Cerebellar nuclear complex (tissue), 1 donor: ENCODE data around the gene TUBD1.
A peak's percentile ranks its signal among the peaks of the same experiment; 100 is the strongest.
"Not testable (repeated sequence)": the region's sequence is repeated elsewhere in the genome, so short reads cannot be mapped to it uniquely, and the experiment has no call there.

Experiments
- DNase-seq, 2 experiments: peaks; one replicate each; lab custom pipeline; 2025; lab: John Stamatoyannopoulos, UW

TUBD1 gene, protein sequence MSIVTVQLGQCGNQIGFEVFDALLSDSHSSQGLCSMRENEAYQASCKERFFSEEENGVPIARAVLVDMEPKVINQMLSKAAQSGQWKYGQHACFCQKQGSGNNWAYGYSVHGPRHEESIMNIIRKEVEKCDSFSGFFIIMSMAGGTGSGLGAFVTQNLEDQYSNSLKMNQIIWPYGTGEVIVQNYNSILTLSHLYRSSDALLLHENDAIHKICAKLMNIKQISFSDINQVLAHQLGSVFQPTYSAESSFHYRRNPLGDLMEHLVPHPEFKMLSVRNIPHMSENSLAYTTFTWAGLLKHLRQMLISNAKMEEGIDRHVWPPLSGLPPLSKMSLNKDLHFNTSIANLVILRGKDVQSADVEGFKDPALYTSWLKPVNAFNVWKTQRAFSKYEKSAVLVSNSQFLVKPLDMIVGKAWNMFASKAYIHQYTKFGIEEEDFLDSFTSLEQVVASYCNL

DNA sequence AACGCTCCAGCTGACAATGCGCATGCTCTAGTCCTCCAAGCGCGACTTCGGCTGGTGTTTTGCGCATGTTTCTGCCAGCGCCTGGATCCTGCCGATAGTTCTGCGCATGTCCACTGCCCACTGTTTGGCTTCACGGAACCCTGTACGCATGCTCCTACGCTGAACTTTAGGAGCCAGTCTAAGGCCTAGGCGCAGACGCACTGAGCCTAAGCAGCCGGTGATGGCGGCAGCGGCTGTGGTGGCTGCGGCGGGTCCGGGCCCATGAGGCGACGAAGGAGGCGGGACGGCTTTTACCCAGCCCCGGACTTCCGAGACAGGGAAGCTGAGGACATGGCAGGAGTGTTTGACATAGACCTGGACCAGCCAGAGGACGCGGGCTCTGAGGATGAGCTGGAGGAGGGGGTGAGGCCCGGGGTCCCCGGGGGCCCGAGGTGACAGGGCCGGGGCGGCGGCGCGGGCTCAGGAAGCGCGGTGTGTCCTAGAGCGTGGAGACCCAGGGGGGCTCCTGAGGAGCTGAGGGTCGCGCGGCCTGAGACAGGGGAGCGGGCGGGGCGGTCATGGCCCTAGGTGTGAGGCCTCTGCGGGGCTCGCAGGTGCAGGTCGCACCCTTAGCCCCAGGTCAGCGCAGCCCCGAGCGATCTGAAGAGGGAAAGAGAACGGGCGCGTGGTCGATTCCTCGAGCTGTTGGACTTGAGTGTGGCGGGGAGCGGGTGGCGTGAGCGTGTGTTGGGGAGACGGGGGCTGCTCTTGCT lies at the start of gene TUBD1, which contains the start of gene RPS6KB1:
Gene TUBD1 (minus strand): TSS at position 20 of the 752 bp plus-strand sequence. CDS start 1,941 bp downstream, outside the sequence.
Gene RPS6KB1 (plus strand): TSS at position 198 of the 752 bp plus-strand sequence. CDS start 64 bp downstream, at position 262.
- peak in 1 of 2 experiments; percentile 28 for DNase-seq

DNA sequence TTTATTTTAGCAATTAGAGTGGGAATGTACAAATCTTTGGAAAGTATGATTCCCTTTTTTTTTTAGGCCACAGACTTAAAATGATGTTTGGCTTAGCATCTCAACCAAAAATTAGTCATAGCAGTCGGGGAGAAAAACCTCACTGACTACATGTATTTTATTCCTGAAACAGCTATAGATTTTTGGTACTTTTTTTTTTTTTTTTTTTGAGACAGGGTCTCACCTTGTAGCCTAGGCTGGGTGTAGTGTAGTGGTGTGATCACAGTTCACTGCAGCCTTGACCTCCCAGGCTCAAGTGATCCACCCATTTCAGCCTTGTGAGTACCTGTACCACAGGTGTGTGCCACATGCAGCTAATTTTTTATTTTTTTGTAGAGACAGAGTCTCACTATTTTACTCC lies 48.4 kb upstream of the TUBD1 start:
- DNase-seq: no peak

DNA sequence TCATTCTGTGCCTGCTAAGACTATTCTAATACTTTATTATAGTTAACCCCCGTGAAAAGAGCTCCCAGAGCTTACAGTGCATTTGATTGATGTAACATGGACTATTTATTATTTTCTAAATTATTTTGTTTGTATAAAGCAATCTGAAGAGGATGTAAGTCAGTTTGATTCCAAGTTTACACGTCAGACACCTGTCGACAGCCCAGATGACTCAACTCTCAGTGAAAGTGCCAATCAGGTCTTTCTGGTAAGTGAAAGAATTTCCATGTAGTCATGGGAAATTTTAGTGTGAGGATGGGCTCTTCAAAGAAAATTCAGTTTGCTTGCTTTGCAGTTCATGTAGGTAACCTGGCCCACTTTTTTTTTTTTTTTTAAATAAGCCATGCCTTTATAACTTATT lies 48.0 kb upstream of the TUBD1 start:
- not testable (repeated sequence) for DNase-seq

DNA sequence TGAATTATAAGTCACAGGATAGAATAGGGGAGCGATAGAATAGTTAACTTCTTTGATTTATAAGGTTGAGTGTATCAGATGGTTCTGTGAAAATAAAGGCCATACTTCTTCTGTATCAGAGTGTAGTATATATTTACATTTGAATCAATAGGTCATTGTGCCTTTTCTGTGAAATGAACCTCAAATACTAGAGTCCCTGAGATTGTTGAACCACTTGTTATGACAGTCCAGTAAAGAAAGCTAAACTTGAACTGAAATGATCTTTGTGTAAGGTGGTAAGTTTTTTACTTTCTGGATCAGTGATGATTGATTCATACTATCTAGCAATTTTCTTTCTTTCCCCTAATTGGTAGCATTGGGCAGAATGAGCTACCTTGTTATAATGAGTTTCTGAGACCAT lies 40.6 kb upstream of the TUBD1 start:
- not testable (repeated sequence) for DNase-seq

DNA sequence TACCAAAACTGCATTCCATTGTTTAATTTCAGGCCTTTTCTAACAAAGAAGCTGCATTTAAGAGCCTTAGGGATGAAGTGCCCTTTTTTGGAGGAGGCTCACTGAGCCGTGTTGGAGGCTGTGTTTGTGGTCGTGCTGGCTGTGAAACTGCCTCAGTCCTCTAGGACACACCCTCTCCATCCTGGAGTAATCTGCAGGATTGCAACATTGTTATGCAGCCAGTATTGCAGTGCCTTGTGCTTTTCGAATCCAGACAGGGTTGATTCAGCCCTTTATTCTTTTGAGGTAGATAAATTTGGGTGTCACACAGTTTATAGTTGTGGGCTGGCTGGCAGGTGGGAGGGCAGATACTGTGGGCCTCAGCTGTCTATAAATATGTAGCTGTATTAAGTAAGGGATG lies 38.0 kb upstream of the TUBD1 start:
- DNase-seq: not testable (repeated sequence)

DNA sequence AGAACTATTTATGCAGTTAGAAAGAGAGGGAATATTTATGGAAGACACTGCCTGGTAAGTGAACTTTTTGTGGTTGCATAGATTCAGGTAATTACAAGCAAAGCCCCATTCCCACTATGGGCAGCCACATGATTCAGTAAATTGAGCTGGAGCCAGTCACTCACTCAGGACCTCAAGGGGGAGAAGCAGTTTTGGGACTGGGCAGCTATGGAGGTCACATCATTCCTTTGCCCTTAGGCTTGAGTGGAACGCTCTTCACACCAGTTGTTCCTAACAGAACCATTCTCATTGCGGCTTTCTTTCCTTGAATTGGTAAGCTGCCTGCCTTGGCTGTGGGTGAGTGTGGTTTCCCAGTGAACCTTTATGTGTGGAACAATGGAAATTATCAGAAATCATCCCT lies 37.4 kb upstream of the TUBD1 start:
- not testable (repeated sequence) for DNase-seq

DNA sequence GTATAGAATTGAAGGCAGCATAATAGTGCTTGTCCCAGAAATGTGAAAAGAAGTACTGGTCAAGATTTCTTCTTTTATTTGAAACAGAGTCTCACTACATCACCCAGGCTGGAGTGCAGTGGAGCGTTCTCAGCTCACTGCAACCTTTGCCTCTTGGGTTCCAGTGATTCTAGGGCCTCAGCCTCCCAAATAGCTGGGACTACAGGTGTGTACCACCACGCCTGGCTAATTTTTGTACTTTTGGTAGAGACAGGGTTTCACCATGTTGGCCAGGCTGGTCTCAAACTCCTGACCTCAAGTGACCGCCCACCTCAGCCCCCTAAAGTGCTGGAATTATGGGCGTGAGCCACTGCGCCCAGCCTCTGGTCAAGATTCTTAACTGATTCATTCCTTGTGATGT lies 27.9 kb upstream of the TUBD1 start:
- DNase-seq: not testable (repeated sequence)

DNA sequence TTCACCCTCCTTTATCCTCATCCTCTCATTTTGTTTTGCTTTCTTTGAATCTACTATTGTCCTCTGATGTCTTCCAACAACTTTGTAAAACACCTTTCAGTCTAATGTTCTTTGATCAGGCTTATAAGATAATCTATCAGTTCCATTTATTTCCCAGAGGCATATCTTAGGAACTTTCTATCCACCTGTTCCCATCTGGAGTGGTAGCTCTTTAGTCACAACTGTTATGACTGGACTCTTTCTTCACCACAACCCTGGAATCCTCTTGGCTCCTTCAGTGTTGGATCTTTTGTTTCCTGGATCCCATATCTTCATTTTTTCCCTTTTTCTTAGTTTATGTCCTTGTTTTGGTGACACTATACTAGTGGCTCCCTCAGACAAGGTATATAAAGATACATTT lies 23.7 kb upstream of the TUBD1 start:
- DNase-seq: no peak

DNA sequence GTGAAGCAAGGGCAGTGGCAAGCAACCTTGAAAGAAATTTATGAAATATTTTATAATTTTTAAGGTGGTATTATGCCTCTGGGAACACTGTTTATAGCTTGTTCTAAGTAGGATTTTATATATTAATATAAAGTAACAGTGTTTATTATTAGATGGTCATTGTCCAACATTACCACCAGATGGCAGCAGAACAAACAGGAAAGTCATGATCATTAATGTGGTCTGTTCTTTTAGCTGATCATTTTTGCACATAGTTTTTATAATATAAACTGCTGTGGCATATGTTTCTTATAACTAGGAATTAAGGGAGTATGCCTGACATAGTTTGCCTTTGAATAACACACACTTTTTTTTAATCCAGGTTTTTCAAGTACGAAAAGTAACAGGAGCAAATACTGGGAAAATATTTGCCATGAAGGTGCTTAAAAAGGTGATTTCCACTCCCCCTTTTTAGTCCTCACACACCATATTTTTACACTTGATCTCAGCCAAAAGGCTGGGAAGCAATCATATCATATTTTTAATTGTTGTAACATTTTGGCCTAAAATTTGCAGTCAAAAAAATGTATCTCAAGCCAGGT lies 21.6 kb upstream of the TUBD1 start:
- DNase-seq: peak in 1 of 2 experiments; percentile 29

DNA sequence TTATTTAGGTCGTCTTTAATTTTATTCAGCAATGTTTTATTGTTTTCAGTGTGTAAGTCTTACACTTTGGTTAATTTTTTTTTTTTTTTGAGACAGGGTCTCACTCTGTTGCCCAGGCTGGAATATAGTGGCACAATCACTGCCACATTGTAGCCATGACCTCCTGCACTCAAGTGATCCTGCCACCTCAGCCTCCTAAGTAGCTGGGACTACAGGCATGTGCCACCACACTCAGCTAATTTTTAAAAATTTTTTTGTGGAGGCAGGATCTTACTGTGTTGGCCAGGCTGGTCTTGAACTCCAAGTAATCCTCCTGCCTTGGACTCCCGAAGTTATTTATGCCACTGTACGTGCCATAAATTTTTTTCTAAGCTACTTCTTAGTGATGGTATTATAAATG lies 14.7 kb upstream of the TUBD1 start:
- no peak for DNase-seq

DNA sequence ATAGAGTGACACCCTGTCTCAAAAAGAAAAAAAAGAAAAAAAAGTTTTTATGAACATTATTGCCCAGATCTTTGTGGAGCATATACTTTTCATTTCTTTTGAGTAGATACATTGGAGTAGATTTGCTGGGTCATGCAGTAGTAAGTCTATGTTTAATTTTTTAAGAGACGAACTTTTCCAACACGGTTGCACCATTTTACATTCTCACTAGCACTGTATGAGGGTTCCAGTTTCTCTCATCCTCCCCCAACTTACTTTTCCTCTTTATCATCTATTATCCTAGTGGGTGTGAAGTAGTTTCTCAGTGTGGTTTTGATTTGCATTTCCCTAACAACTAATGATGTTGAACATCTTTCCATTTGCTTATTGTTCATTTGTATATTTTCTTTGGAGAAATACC lies 10.7 kb upstream of the TUBD1 start:
- no peak for DNase-seq

DNA sequence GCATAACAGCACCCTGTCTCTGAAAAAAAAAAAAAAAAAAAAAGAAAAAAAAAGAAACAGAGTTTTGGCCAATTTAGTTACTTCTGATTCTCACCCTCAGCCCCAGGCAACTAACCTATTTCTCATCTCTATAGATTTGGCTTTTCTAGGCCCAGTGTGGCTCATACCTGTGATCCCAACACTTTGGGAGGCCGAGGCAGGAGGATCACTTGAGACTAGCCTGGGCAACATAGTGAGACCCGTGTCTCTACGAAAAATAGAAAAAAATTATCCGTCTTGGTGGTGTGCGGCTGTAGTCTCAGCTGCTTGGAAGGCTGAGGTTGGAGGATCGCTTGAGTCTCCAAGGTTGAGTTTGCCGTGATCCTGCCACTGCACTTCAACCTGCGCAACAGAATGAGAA lies 8.9 kb upstream of the TUBD1 start:
- DNase-seq: no peak

DNA sequence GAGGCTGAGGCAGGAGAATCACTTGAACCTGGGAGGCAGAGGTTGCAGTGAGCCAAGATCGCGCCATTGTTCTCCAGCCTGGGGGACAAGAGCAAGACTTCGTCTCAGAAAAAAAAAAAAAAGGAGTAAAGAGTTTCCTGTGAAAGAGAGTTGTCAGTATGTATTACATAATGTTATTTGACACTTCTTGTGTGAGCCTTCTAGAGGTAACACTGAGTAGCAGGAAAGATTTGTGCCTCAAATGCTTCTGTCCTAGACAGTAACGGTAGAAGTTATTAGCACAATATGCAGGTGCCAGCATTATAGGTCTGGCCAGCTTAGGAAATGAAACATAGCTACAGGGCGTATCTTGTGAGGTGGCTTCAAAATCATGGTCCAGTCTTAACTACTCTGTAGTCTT lies 6.4 kb upstream of the TUBD1 start:
- no peak for DNase-seq

DNA sequence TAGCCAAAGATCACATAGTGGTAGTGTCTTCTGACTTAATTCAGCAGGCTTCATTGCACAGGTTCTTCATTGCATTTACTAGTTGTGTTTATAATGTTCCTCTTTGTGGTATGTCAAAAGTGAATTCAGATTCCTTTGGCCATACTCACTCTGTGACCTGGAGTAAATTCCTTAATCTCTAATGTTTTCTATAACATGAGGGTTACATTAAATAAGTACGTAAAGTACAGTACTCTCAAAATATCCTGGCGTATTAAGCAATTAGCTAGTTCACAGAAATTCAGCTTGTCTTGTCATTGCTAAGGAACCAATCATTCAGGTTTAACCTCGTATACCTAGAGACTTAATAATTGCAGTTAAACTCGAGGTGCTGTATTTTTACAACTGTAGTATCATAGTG lies 4.3 kb upstream of the TUBD1 start:
- DNase-seq: no peak

DNA sequence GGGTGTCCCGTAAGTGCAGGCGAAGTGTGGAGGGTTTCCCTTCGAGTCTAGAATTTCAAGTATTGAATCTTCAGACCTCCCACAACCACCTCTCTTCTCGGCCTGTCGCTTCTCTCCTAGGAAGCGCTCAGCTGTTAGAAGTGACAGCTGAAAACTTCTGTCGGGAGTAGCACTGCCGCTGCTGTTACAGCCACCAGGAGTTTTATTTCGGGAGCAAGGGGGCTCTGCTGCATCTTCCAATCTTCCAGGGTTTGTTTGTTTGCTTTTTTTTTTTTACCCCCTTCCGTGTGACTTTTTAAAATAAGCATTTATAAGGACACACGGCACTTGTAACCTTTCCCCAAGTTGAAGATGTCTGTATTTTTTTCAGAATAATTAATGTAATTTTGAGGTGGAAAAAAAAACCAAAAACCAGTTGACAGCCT lies 945 bp upstream of the TUBD1 start:
- DNase-seq: no peak

DNA sequence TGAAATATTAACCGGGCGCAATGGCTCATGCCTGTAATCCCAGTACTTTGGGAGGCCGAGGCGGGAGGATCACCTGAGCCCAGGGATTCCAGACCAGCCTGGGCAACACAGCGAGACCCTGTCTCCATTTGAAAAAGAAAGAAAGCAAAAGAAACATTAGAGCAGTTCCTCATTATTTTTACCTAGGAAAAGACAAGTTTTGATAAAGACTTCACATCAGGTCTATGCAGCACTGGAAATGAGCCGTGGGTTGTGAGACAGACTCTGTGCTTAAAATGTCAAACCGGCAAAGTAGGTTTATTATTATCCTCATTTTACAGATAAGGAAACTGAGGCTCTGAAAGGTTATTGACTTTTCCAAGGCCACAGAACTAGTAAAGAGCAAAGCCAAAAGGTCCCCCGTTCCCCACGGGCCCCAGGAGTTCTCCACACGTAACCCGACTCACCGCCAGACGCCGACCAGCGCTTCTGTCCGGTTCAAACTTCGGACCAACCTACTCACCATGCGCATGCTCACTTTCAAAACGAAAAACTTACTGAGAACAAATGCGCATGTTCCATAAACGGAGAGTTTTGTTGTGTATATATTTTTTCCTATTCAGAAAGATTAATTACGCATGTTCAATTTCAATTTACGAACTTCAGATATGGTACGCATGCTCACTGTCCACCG lies 356 bp downstream of the TUBD1 start:
- peak in 1 of 2 experiments; percentile 86 for DNase-seq

DNA sequence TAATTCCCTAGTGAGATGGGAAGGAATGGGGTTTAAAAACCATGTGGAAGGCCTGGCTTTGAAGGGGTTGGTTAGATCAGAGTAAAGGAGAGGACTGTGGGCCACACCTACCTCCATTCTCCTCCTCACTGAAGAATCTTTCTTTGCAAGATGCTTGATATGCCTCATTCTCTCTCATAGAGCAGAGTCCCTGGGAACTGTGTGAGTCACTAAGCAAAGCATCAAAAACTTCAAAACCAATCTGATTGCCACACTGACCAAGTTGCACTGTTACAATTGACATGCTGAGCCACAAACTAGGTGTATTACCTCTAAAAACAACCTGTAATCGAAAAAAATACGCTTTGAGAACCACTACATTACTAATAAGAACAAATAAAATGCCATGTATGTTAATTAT lies 2.0 kb downstream of the TUBD1 start:
- no peak for DNase-seq

DNA sequence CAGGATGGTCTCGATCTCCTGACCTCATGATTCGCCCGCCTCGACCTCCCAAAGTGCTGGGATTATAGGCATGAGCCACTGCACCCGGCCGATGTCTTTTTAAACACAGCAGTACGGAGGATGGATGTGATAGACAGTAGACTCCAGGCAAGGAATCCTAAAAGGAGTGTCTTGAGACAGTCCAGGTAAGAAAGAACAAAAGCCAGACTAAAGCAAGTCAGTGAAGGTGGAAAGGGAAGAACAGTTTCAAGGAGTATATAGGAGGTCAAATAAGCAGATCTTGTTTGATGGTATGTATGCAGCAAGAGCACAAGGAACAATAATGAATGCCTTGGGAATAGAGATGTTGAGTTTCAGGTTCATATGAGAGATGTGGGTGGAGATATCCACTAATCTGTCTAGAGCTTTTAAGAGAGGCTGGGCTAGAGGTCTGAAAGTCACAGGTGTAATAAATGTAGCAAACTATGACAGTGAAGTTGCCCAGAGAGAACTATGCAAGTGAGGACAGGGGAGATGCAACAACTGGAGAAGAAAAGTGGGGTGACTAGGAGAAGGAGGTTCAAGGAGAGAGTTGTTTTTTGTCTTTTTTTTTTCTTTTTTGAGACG lies 4.5 kb downstream of the TUBD1 start:
- DNase-seq: no peak

DNA sequence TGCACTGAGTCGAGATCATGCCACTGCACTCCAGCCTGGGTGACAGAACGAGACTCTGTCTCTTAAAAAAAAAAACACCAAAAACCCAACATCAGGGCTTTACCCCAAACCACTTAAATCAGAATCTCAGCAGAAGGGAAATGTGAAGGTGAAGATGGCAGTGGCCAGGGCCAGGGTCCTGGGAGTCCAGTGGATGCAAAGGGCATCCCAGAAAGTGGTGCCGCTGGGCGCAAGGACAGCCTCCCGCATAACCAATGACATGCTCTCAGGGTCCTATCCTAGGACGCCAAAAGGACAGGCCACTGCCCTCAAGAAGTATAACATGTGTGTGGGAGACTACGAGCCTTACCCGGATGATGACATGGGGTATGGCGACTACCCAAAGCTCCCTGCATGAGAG lies 7.9 kb downstream of the TUBD1 start:
- no peak for DNase-seq

DNA sequence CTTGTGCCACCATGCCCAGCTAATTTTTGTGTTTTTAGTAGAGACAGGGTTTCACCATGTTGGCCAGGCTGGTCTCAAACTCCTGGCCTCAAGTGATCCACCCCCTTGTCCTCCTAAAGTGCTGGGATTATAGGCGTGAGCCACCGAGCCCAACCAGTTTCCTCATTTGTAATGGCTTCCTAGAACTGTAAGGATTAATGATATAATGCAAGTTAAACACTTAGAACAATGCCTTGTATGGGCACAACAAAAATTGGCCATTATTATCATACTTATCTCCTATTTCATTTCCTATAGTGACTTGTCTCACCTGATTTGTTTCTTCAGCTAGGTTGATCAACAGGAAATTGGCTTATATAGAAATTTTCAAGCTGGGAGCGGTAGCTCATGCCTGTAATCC lies 14.1 kb downstream of the TUBD1 start:
- DNase-seq: no peak

DNA sequence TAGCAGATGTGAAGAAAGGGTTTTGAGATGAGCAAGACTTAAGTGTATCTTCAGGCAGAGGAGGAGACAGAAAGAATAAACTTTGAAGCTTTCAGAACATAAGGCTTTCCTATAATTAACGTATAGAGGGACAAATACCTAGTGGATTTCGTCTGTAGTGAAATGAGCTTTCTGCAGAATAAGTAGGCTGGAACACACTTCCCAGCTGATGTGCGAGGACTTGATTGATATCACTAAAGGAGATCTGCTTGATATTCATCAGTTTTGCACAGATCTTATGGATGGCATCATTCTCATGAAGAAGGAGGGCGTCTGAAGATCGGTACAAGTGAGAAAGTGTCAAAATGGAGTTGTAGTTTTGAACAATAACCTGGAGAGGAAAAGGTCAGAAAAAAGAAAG lies 14.8 kb downstream of the TUBD1 start:
- DNase-seq: no peak

DNA sequence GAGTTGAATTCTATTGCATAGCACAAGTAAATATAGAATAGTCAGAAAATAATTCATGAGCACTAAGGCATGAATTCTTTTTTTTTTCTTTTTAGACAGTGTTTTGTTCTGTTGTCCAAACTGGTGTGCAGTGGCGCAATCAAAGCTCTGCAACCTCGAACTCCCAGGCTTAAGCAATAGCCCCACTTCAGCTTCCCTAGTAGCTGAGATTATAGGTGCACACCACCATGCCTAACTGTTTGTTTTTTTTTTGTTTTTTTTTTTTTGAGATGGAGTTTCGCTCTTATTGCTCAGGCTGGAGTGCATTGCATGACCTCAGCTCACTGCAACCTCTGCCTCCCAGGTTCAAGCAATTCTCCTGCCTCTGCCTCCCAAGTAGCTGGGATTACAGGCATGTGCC lies 16.6 kb downstream of the TUBD1 start:
- no peak for DNase-seq
